OCI-LY1 (cell line): Measurements from ENCODE around the gene HYAL2.

Experiments
- H2AFZ ChIP-seq: fragments of 200-600 bp; sonication (generic), shearing (Covaris generic); 2 replicates; pipeline ENCODE4 v1.6.0; 2014; ENCODE audit warnings: antibody characterized with exemption, mild to moderate bottlenecking, low read length
- H3F3A ChIP-seq: fragments of 200-600 bp; sonication (generic), shearing (Covaris generic); 2 replicates; pipeline ENCODE4 v1.6.0; 2014; ENCODE audit warnings: mild to moderate bottlenecking, antibody characterized with exemption, low read length, moderate library complexity; ENCODE audit not compliant: insufficient read depth
- H3K27ac ChIP-seq: fragments of 200-600 bp; sonication (generic); 2 replicates; pipeline ENCODE4 v1.5.1; 2014; ENCODE audit warnings: low read length, mixed run types, mild to moderate bottlenecking, low read depth; ENCODE audit not compliant: poor library complexity, severe bottlenecking
- H3K27me3 ChIP-seq: fragments of 200-600 bp; sonication (generic); 2 replicates; pipeline ENCODE4 v1.6.0; 2014; ENCODE audit warnings: antibody characterized with exemption, mild to moderate bottlenecking, low read length, moderate library complexity; ENCODE audit not compliant: insufficient read depth
- H3K36me3 ChIP-seq: fragments of 200-600 bp; sonication (generic); 2 replicates; pipeline ENCODE4 v1.6.1; 2014; ENCODE audit warnings: mild to moderate bottlenecking, antibody characterized with exemption, low read length, moderate library complexity, mixed read lengths; ENCODE audit not compliant: insufficient read depth
- H3K4me1 ChIP-seq: fragments of 200-600 bp; sonication (generic); 2 replicates; pipeline ENCODE4 v1.5.1; 2014; ENCODE audit warnings: mild to moderate bottlenecking, low read length, moderate library complexity; ENCODE audit not compliant: insufficient read depth, severe bottlenecking
- H3K4me2 ChIP-seq: fragments of 200-600 bp; sonication (generic), shearing (Covaris generic); 2 replicates; pipeline ENCODE4 v1.6.1; 2014; ENCODE audit warnings: low read length
- H3K4me3 ChIP-seq: fragments of 200-600 bp; sonication (generic); 2 replicates; pipeline ENCODE4 v1.5.1; 2014; ENCODE audit warnings: low read length, low read depth, mild to moderate bottlenecking, mixed read lengths; ENCODE audit not compliant: poor library complexity, severe bottlenecking
- H3K79me2 ChIP-seq: fragments of 200-600 bp; shearing (Covaris generic); 2 replicates; pipeline ENCODE4 v1.6.1; 2016; ENCODE audit warnings: mixed run types, low read length, mixed read lengths; ENCODE audit not compliant: insufficient read depth
- H3K9ac ChIP-seq: fragments of 200-600 bp; sonication (generic), shearing (Covaris generic); 2 replicates; pipeline ENCODE4 v1.6.1; 2014; ENCODE audit warnings: mild to moderate bottlenecking, low read length, mixed read lengths
- H3K9me2 ChIP-seq: fragments of 200-600 bp; sonication (generic), shearing (Covaris generic); 2 replicates; pipeline ENCODE4 v1.6.1; 2014; ENCODE audit warnings: low read depth, mild to moderate bottlenecking, low read length, mixed read lengths
- H3K9me3 ChIP-seq: fragments of 200-600 bp; shearing (Covaris generic); 2 replicates; pipeline ENCODE4 v1.6.1; 2014; ENCODE audit warnings: low read length, mixed read lengths
- H4K20me1 ChIP-seq: fragments of 200-600 bp; sonication (generic), shearing (Covaris generic); 2 replicates; pipeline ENCODE4 v1.6.0; 2016; ENCODE audit warnings: mild to moderate bottlenecking, low read length; ENCODE audit not compliant: insufficient read depth
- CTCF ChIP-seq: fragments of 200-600 bp; sonication (generic), shearing (Covaris generic); IDR thresholded peaks from 2 replicates; pipeline ENCODE4 v1.5.1; 2017; ENCODE audit warnings: mild to moderate bottlenecking, antibody characterized with exemption, low read length, moderate library complexity, mixed read lengths
- EZH2 ChIP-seq: fragments of 200-600 bp; sonication (generic), shearing (Covaris generic); IDR thresholded peaks from 2 replicates; pipeline ENCODE4 v1.8.0; 2017; ENCODE audit warnings: borderline replicate concordance, mixed run types, mild to moderate bottlenecking, antibody characterized with exemption, low read length, moderate library complexity, mixed read lengths

Gene HYAL2

GRCh38 chr3:50319181-50319893, 3.2 kb downstream of the HYAL2 start:
- Histone ChIP-seq H2AFZ (no peak overlapping the region), H3K9me2 (no peaks in the 10 kb centered on the region), H3K36me3 (no peaks in the 10 kb centered on the region), H3K79me2 (no peaks in the 10 kb centered on the region), H3K27ac (peak overlapping the region; percentile 69), H3K9me3 (no peaks in the 10 kb centered on the region), H3K4me2 (peak overlapping the region; percentile 48), H3K4me1 (peaks cover 53% of the 10 kb centered on the region), H3K4me3 (peak overlapping the region; percentile 24), H3K27me3 (no peaks in the 10 kb centered on the region), H3F3A (no peaks in the 10 kb centered on the region), H4K20me1 (no peaks in the 10 kb centered on the region), H3K9ac (no peak overlapping the region; the same call in 1 of the 2 replicates)
- TF ChIP-seq CTCF (no peak), EZH2 (no peak)

GRCh38 chr3:50318615-50319014, 3.9 kb downstream of the HYAL2 start:
- Histone ChIP-seq H4K20me1 (no peaks in the 10 kb centered on the region), H2AFZ (no peak overlapping the region), H3K27ac (peak overlapping the region; percentile 69), H3K27me3 (no peaks in the 10 kb centered on the region), H3K79me2 (no peaks in the 10 kb centered on the region), H3K9me3 (no peaks in the 10 kb centered on the region), H3K36me3 (no peaks in the 10 kb centered on the region), H3K4me1 (peaks cover 53% of the 10 kb centered on the region), H3K9ac (no peak overlapping the region; the same call in 1 of the 2 replicates), H3K9me2 (no peaks in the 10 kb centered on the region), H3K4me3 (peak overlapping the region; percentile 24), H3F3A (no peaks in the 10 kb centered on the region), H3K4me2 (peak overlapping the region; percentile 48)
- TF ChIP-seq EZH2: no peak
- TF ChIP-seq CTCF: no peak

- peaks cover 53% of the 10 kb centered on the region for H3K4me1 ChIP-seq
- H4K20me1 ChIP-seq: no peaks in the 10 kb centered on the region
- no peaks in the 10 kb centered on the region for H3K27me3 ChIP-seq
- no peak overlapping the region for H2AFZ ChIP-seq
- H3K9me2 ChIP-seq: no peaks in the 10 kb centered on the region
- peak overlapping the region; percentile 17; the same call in 1 of the 2 replicates for H3K9ac ChIP-seq
- no peaks in the 10 kb centered on the region for H3K9me3 ChIP-seq
- H3K79me2 ChIP-seq: no peaks in the 10 kb centered on the region
- peak overlapping the region; percentile 48 for H3K4me2 ChIP-seq
- TF ChIP-seq CTCF: no peak
- no peak for TF ChIP-seq EZH2
- H3K4me3 ChIP-seq: peak overlapping the region; percentile 24
- H3K36me3 ChIP-seq: no peaks in the 10 kb centered on the region
- peak overlapping the region; percentile 69 for H3K27ac ChIP-seq
- no peaks in the 10 kb centered on the region for H3F3A ChIP-seq
These were observed 4.4 kb downstream of the HYAL2 start for GRCh38 chr3:50318163-50318562.
